Measurements from ENCODE around the gene SLC6A19.

SLC6A19 gene

GRCh38 chr5:1270933-1271914, 69.8 kb downstream of the SLC6A19 start:
- no peak for DNase-seq

GRCh38 chr5:1272201-1272600, 70.8 kb downstream of the SLC6A19 start:
- no peak for DNase-seq

GRCh38 chr5:1273745-1274144, 72.3 kb downstream of the SLC6A19 start:
- DNase-seq, result no peak

GRCh38 chr5:1274471-1274870, 73.1 kb downstream of the SLC6A19 start:
- no peak for DNase-seq

Measured in GDM1 (cell line).